OCI-LY3 (cell line): ENCODE data around the gene HOXA3.

ENCODE experiments used
- H2AFZ ChIP-seq: fragments of 200-600, 300-600 bp; shearing (Covaris generic); 2 replicates; pipeline ENCODE4 v1.6.0; 2014; ENCODE audit warnings: antibody characterized with exemption, low read depth, low read length
- H3K27ac ChIP-seq: fragments of 200-600, 300-600 bp; sonication (generic); 2 replicates; pipeline ENCODE4 v1.5.1; 2014; ENCODE audit warnings: mild to moderate bottlenecking, low read length, moderate library complexity, mixed read lengths
- H3K27me3 ChIP-seq: fragments of 200-600, 300-600 bp; sonication (generic); 2 replicates; pipeline ENCODE4 v1.6.1; 2014; ENCODE audit warnings: low read depth, low read length, mixed read lengths
- H3K36me3 ChIP-seq: fragments of 200-600, 300-600 bp; sonication (generic); replicated peaks from 2 replicates; pipeline ENCODE3; 2014; ENCODE audit warnings: low read depth, low read length, mixed read lengths
- H3K4me1 ChIP-seq: fragments of 300-600, 200-600 bp; sonication (generic); 2 replicates; pipeline ENCODE4 v1.6.1; 2014; ENCODE audit warnings: low read length, mixed read lengths
- H3K4me2 ChIP-seq: fragments of 200-600, 300-600 bp; sonication (generic); 2 replicates; pipeline ENCODE4 v1.6.1; 2014; ENCODE audit warnings: low read length, mixed read lengths
- H3K4me3 ChIP-seq: fragments of 300-600, 200-600 bp; sonication (generic); 2 replicates; pipeline ENCODE4 v1.5.1; 2014; ENCODE audit warnings: antibody characterized with exemption, mild to moderate bottlenecking, low read length, moderate library complexity
- H3K79me2 ChIP-seq: fragments of 300-600, 200-600 bp; shearing (Covaris generic); 2 replicates; pipeline ENCODE4 v1.6.1; 2014; ENCODE audit warnings: mild to moderate bottlenecking, low read length, mixed read lengths
- H3K9ac ChIP-seq: fragments of 300-600, 200-600 bp; shearing (Covaris generic); 2 replicates; pipeline ENCODE4 v1.6.0; 2014; ENCODE audit warnings: mild to moderate bottlenecking, low read length, moderate library complexity
- H3K9me3 ChIP-seq: fragments of 200-600, 300-600 bp; shearing (Covaris generic); 2 replicates; pipeline ENCODE4 v1.6.1; 2014; ENCODE audit warnings: low read length, mixed read lengths; ENCODE audit not compliant: insufficient read depth
- H4K20me1 ChIP-seq: fragments of 200-600, 300-600 bp; sonication (generic); 2 replicates; pipeline ENCODE4 v1.6.1; 2016; ENCODE audit warnings: low read length, mixed read lengths; ENCODE audit not compliant: insufficient read depth
- CTCF ChIP-seq: fragments of 200-600, 300-600 bp; sonication (generic); IDR thresholded peaks from 2 replicates; pipeline ENCODE4 v1.5.1; 2014; ENCODE audit warnings: antibody characterized with exemption, low read length, low read depth
- EZH2phosphoT487 ChIP-seq: fragments of 200-600 bp; shearing (Covaris generic); IDR thresholded peaks from 2 replicates; pipeline ENCODE4 v1.6.1; 2018; ENCODE audit warnings: antibody characterized with exemption, mixed run types, low read depth

HOXA3 gene

GRCh38 chr7:27173956-27174873, 21.8 kb upstream of the HOXA3 start, which contains the start of gene HOXA10:
TSS of gene HOXA10 (minus strand) at chr7:27174320. CDS start at chr7:27174306, 14 bp downstream.
- Histone ChIP-seq H3K27ac (no peak within 1 kb of the TSS), H4K20me1 (no peaks in the 10 kb centered on the region), H3K9ac (no peak within 1 kb of the TSS), H3K27me3 (no peaks in the 10 kb centered on the region), H3K4me2 (no peak within 1 kb of the TSS), H2AFZ (no peak within 1 kb of the TSS), H3K9me3 (no peaks in the 10 kb centered on the region), H3K79me2 (no peaks in the 10 kb centered on the region), H3K36me3 (no peaks in the 10 kb centered on the region), H3K4me3 (no peak within 1 kb of the TSS), H3K4me1 (no peaks in the 10 kb centered on the region)
- TF ChIP-seq CTCF (no peak), EZH2phosphoT487 (no peak)

GRCh38 chr7:27173511-27173955, 21.1 kb upstream of the HOXA3 start:
- no peak overlapping the region for H3K4me2 ChIP-seq
- no peaks in the 10 kb centered on the region for H3K36me3 ChIP-seq
- no peaks in the 10 kb centered on the region for H4K20me1 ChIP-seq
- no peaks in the 10 kb centered on the region for H3K9me3 ChIP-seq
- TF ChIP-seq EZH2phosphoT487 (no peak), CTCF (no peak)
- no peak overlapping the region for H3K9ac ChIP-seq
- no peaks in the 10 kb centered on the region for H3K4me1 ChIP-seq
- H3K27ac ChIP-seq: no peak overlapping the region
- H3K79me2 ChIP-seq: no peaks in the 10 kb centered on the region
- no peak overlapping the region for H3K4me3 ChIP-seq
- no peak overlapping the region for H2AFZ ChIP-seq
- no peaks in the 10 kb centered on the region for H3K27me3 ChIP-seq

- no peak overlapping the region for H2AFZ ChIP-seq
- H3K4me3 ChIP-seq: no peak overlapping the region
- TF ChIP-seq EZH2phosphoT487: no peak
- TF ChIP-seq CTCF: no peak
- no peak overlapping the region for H3K27ac ChIP-seq
- H4K20me1 ChIP-seq: no peaks in the 10 kb centered on the region
- H3K79me2 ChIP-seq: no peaks in the 10 kb centered on the region
- H3K4me1 ChIP-seq: no peaks in the 10 kb centered on the region
- H3K9me3 ChIP-seq: no peaks in the 10 kb centered on the region
- no peak overlapping the region for H3K9ac ChIP-seq
- no peaks in the 10 kb centered on the region for H3K27me3 ChIP-seq
- no peak overlapping the region for H3K4me2 ChIP-seq
- H3K36me3 ChIP-seq: no peaks in the 10 kb centered on the region
Observed at GRCh38 chr7:27172823-27173510, 20.6 kb upstream of the HOXA3 start.

- TF ChIP-seq CTCF (no peak), EZH2phosphoT487 (no peak)
- H3K4me1 ChIP-seq: no peaks in the 10 kb centered on the region
- H3K27me3 ChIP-seq: no peaks in the 10 kb centered on the region
- H2AFZ ChIP-seq: no peak overlapping the region
- no peaks in the 10 kb centered on the region for H3K36me3 ChIP-seq
- H3K79me2 ChIP-seq: no peaks in the 10 kb centered on the region
- H3K27ac ChIP-seq: no peak overlapping the region
- H3K9ac ChIP-seq: no peak overlapping the region
- H3K4me2 ChIP-seq: no peak overlapping the region
- no peaks in the 10 kb centered on the region for H3K9me3 ChIP-seq
- H3K4me3 ChIP-seq: no peak overlapping the region
- no peaks in the 10 kb centered on the region for H4K20me1 ChIP-seq
Observed at GRCh38 chr7:27172315-27172774, 20.0 kb upstream of the HOXA3 start.
